ENCODE measurements around the gene MDM2. TPM values are rescaled to one million over a fixed set of nuclear protein-coding genes. Genes with fewer than 3 reads are reported as not detected.
A peak's percentile ranks its signal among the peaks of the same experiment; 100 is the strongest.
"Not testable (repeated sequence)": the region's sequence is repeated elsewhere in the genome, so short reads cannot be mapped to it uniquely, and the experiment has no call there.

Gene MDM2
- total RNA-seq, 1 experiment from 2014 or later: 56.9 TPM

GRCh38 chr12:68856510-68856909, 48.5 kb downstream of the MDM2 start:
- no peaks in the 10 kb centered on the region for H3K9me2 ChIP-seq (replicated peaks; ENCODE audit: insufficient read depth, low read length)
- H3K4me1 ChIP-seq (ENCODE audit: low read length): no peaks in the 10 kb centered on the region
- no peak overlapping the region for H3K9ac ChIP-seq (ENCODE audit: low read length)
- no peak overlapping the region for H3K4me2 ChIP-seq (ENCODE audit: low read depth, low read length, poor library complexity, severe bottlenecking)
- H3K36me3 ChIP-seq (ENCODE audit: insufficient read depth, low read length): no peaks in the 10 kb centered on the region
- no peaks in the 10 kb centered on the region for H4K20me1 ChIP-seq (ENCODE audit: insufficient read depth, low read depth, low read length)
- H3K27me3 ChIP-seq (ENCODE audit: low read length): no peaks in the 10 kb centered on the region
- H3K4me3 ChIP-seq (ENCODE audit: low read length): no peak overlapping the region
- H3K27ac ChIP-seq (ENCODE audit: low read length): no peak overlapping the region
- H2AFZ ChIP-seq (ENCODE audit: low read length): no peak overlapping the region
- no peaks in the 10 kb centered on the region for H3K79me2 ChIP-seq (ENCODE audit: low read length)
- no peak for DNase-seq
- no peaks in the 10 kb centered on the region for H3K9me3 ChIP-seq (ENCODE audit: low read length)

DNA sequence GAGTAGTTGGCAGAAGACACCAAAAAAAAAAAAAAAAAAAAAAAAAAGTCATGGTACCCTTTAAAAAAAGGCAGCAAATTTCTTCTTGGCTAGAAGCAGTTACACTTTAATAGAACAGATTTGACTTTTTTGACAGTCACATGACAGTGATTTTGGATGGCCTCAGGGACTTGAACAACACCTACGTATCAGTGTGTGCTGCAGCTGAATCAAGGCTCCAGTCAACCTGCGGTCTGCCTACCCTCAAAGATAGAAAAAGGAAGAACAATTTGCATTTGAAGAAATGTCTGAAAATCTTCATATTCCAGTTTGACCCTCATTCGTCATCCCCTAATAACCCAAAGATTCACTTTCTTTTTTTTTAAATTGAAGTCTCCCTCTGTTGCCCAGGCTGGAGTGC, 53.9 kb downstream of the MDM2 start:
- no peak overlapping the region for H3K4me2 ChIP-seq (ENCODE audit: low read depth, low read length, poor library complexity, severe bottlenecking)
- H3K9me3 ChIP-seq (ENCODE audit: low read length): no peaks in the 10 kb centered on the region
- no peak for DNase-seq
- H2AFZ ChIP-seq (ENCODE audit: low read length): no peak overlapping the region
- H3K36me3 ChIP-seq (ENCODE audit: insufficient read depth, low read length): no peaks in the 10 kb centered on the region
- no peaks in the 10 kb centered on the region for H3K27me3 ChIP-seq (ENCODE audit: low read length)
- no peak overlapping the region for H3K4me3 ChIP-seq (ENCODE audit: low read length)
- H3K79me2 ChIP-seq (ENCODE audit: low read length): no peaks in the 10 kb centered on the region
- H3K27ac ChIP-seq (ENCODE audit: low read length): no peak overlapping the region
- H3K9ac ChIP-seq (ENCODE audit: low read length): no peak overlapping the region
- no peaks in the 10 kb centered on the region for H4K20me1 ChIP-seq (ENCODE audit: insufficient read depth, low read depth, low read length)
- no peaks in the 10 kb centered on the region for H3K4me1 ChIP-seq (ENCODE audit: low read length)
- no peaks in the 10 kb centered on the region for H3K9me2 ChIP-seq (replicated peaks; ENCODE audit: insufficient read depth, low read length)

- Histone ChIP-seq H3K4me3 (ENCODE audit: low read length) (no peak overlapping the region), H3K9me3 (ENCODE audit: low read length) (no peaks in the 10 kb centered on the region), H3K4me2 (ENCODE audit: low read depth, low read length, poor library complexity, severe bottlenecking) (no peak overlapping the region), H4K20me1 (ENCODE audit: insufficient read depth, low read depth, low read length) (no peaks in the 10 kb centered on the region), H3K9me2 (replicated peaks; ENCODE audit: insufficient read depth, low read length) (no peaks in the 10 kb centered on the region), H3K79me2 (ENCODE audit: low read length) (no peaks in the 10 kb centered on the region), H3K9ac (ENCODE audit: low read length) (no peak overlapping the region), H3K27ac (ENCODE audit: low read length) (no peak overlapping the region), H3K27me3 (ENCODE audit: low read length) (no peaks in the 10 kb centered on the region), H3K4me1 (ENCODE audit: low read length) (no peaks in the 10 kb centered on the region), H3K36me3 (ENCODE audit: insufficient read depth, low read length) (no peaks in the 10 kb centered on the region), H2AFZ (ENCODE audit: low read length) (no peak overlapping the region)
- DNase-seq: no peak
Observed at GRCh38 chr12:68863109-68863770, 55.3 kb downstream of the MDM2 start.

- not testable (repeated sequence) for H3K27me3 ChIP-seq (ENCODE audit: low read length); H3K4me1 ChIP-seq (ENCODE audit: low read length); H3K79me2 ChIP-seq (ENCODE audit: low read length); H3K9me3 ChIP-seq (ENCODE audit: low read length); H3K27ac ChIP-seq (ENCODE audit: low read length); H3K4me2 ChIP-seq (ENCODE audit: low read depth, low read length, poor library complexity, severe bottlenecking); H3K36me3 ChIP-seq (ENCODE audit: insufficient read depth, low read length); H3K9me2 ChIP-seq (replicated peaks; ENCODE audit: insufficient read depth, low read length); H3K9ac ChIP-seq (ENCODE audit: low read length); H2AFZ ChIP-seq (ENCODE audit: low read length); H3K4me3 ChIP-seq (ENCODE audit: low read length); H4K20me1 ChIP-seq (ENCODE audit: insufficient read depth, low read depth, low read length)
- peak; percentile 77 for DNase-seq
Observed at GRCh38 chr12:68863886-68864454, 56.0 kb downstream of the MDM2 start.

DNA sequence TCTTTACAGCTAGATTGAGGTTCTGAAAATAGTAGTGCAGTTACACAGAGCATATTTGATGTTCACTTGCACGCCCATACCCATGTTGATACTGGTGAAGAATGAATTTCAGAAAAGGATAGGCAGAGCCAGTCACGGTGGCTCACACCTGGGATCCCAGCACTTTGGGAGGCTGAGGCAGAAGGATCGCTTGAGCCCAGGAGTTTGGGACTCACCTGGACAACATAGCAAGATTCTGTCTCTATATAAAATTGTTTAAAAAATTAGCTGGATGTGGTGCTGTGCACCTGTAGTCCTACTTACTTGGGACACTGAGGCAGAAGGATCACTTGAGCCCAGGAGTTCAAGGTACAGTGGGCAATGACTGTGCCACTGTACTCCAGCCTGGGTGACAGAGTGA, 56.6 kb downstream of the MDM2 start:
- H3K4me3 ChIP-seq (ENCODE audit: low read length): no peak overlapping the region
- H3K27ac ChIP-seq (ENCODE audit: low read length): no peak overlapping the region
- no peak overlapping the region for H2AFZ ChIP-seq (ENCODE audit: low read length)
- H3K9me3 ChIP-seq (ENCODE audit: low read length): no peaks in the 10 kb centered on the region
- H3K4me1 ChIP-seq (ENCODE audit: low read length): no peaks in the 10 kb centered on the region
- H4K20me1 ChIP-seq (ENCODE audit: insufficient read depth, low read depth, low read length): no peaks in the 10 kb centered on the region
- H3K79me2 ChIP-seq (ENCODE audit: low read length): no peaks in the 10 kb centered on the region
- no peak overlapping the region for H3K4me2 ChIP-seq (ENCODE audit: low read depth, low read length, poor library complexity, severe bottlenecking)
- H3K27me3 ChIP-seq (ENCODE audit: low read length): no peaks in the 10 kb centered on the region
- no peaks in the 10 kb centered on the region for H3K9me2 ChIP-seq (replicated peaks; ENCODE audit: insufficient read depth, low read length)
- H3K9ac ChIP-seq (ENCODE audit: low read length): no peak overlapping the region
- no peaks in the 10 kb centered on the region for H3K36me3 ChIP-seq (ENCODE audit: insufficient read depth, low read length)
- DNase-seq: no peak

- H3K27me3 ChIP-seq (ENCODE audit: low read length): no peaks in the 10 kb centered on the region
- no peak overlapping the region for H3K9ac ChIP-seq (ENCODE audit: low read length)
- H3K36me3 ChIP-seq (ENCODE audit: insufficient read depth, low read length): no peaks in the 10 kb centered on the region
- H3K9me2 ChIP-seq (replicated peaks; ENCODE audit: insufficient read depth, low read length): no peaks in the 10 kb centered on the region
- H3K27ac ChIP-seq (ENCODE audit: low read length): no peak overlapping the region
- no peaks in the 10 kb centered on the region for H4K20me1 ChIP-seq (ENCODE audit: insufficient read depth, low read depth, low read length)
- H3K4me3 ChIP-seq (ENCODE audit: low read length): no peak overlapping the region
- no peaks in the 10 kb centered on the region for H3K9me3 ChIP-seq (ENCODE audit: low read length)
- H3K79me2 ChIP-seq (ENCODE audit: low read length): no peaks in the 10 kb centered on the region
- no peaks in the 10 kb centered on the region for H3K4me1 ChIP-seq (ENCODE audit: low read length)
- H3K4me2 ChIP-seq (ENCODE audit: low read depth, low read length, poor library complexity, severe bottlenecking): no peak overlapping the region
- DNase-seq: no peak
- H2AFZ ChIP-seq (ENCODE audit: low read length): no peak overlapping the region
Observed at GRCh38 chr12:68865399-68866164, 57.6 kb downstream of the MDM2 start.

- H3K4me3 ChIP-seq (ENCODE audit: low read length): no peak overlapping the region
Observed at GRCh38 chr12:68866950-68867349, 59.0 kb downstream of the MDM2 start.

GRCh38 chr12:68867606-68868005, 59.6 kb downstream of the MDM2 start:
- Histone ChIP-seq H3K4me3 (ENCODE audit: low read length) (no peak overlapping the region), H3K79me2 (ENCODE audit: low read length) (no peaks in the 10 kb centered on the region), H3K4me2 (ENCODE audit: low read depth, low read length, poor library complexity, severe bottlenecking) (no peak overlapping the region), H4K20me1 (ENCODE audit: insufficient read depth, low read depth, low read length) (no peaks in the 10 kb centered on the region), H2AFZ (ENCODE audit: low read length) (no peak overlapping the region), H3K4me1 (ENCODE audit: low read length) (no peaks in the 10 kb centered on the region), H3K9ac (ENCODE audit: low read length) (no peak overlapping the region), H3K27ac (ENCODE audit: low read length) (no peak overlapping the region), H3K9me2 (replicated peaks; ENCODE audit: insufficient read depth, low read length) (no peaks in the 10 kb centered on the region), H3K36me3 (ENCODE audit: insufficient read depth, low read length) (no peaks in the 10 kb centered on the region), H3K27me3 (ENCODE audit: low read length) (no peaks in the 10 kb centered on the region), H3K9me3 (ENCODE audit: low read length) (no peaks in the 10 kb centered on the region)
- DNase-seq: no peak

More at GRCh38 chr12:68866950-68867349, 59.0 kb downstream of the MDM2 start:
- no peak overlapping the region for H3K9ac ChIP-seq (ENCODE audit: low read length)
- H3K27ac ChIP-seq (ENCODE audit: low read length): no peak overlapping the region
- H4K20me1 ChIP-seq (ENCODE audit: insufficient read depth, low read depth, low read length): no peaks in the 10 kb centered on the region
- H3K9me2 ChIP-seq (replicated peaks; ENCODE audit: insufficient read depth, low read length): no peaks in the 10 kb centered on the region
- H3K4me2 ChIP-seq (ENCODE audit: low read depth, low read length, poor library complexity, severe bottlenecking): no peak overlapping the region
- H3K36me3 ChIP-seq (ENCODE audit: insufficient read depth, low read length): no peaks in the 10 kb centered on the region
- no peak for DNase-seq
- no peaks in the 10 kb centered on the region for H3K9me3 ChIP-seq (ENCODE audit: low read length)
- H3K4me1 ChIP-seq (ENCODE audit: low read length): no peaks in the 10 kb centered on the region
- no peak overlapping the region for H2AFZ ChIP-seq (ENCODE audit: low read length)
- H3K79me2 ChIP-seq (ENCODE audit: low read length): no peaks in the 10 kb centered on the region
- H3K27me3 ChIP-seq (ENCODE audit: low read length): no peaks in the 10 kb centered on the region
